ENCODE measurements around the gene BAK1.
A peak's percentile ranks its signal among the peaks of the same experiment; 100 is the strongest.
"Not testable (repeated sequence)": the region's sequence is repeated elsewhere in the genome, so short reads cannot be mapped to it uniquely, and the experiment has no call there.

Gene BAK1

DNA sequence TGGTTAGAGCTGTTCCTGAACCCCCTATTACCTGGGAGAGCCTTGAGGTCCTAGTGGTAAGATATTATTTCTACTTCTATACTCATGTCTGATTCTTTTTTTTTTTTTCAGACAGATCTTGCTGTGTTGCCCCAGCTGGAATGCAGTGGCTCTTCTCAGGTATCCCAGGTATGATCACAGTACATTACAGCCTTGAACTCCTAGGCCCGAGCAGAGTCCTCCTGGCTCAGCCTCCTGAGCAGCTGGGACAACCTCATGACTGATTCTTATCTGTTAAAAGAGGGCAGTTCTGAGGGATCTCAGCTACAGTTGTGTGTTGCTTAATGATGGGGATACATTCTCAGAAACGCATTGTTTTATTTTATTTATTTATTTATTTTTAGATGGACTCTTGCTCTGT is 30.2 kb downstream of the BAK1 start:
- TF ChIP-seq, protein P1, sequence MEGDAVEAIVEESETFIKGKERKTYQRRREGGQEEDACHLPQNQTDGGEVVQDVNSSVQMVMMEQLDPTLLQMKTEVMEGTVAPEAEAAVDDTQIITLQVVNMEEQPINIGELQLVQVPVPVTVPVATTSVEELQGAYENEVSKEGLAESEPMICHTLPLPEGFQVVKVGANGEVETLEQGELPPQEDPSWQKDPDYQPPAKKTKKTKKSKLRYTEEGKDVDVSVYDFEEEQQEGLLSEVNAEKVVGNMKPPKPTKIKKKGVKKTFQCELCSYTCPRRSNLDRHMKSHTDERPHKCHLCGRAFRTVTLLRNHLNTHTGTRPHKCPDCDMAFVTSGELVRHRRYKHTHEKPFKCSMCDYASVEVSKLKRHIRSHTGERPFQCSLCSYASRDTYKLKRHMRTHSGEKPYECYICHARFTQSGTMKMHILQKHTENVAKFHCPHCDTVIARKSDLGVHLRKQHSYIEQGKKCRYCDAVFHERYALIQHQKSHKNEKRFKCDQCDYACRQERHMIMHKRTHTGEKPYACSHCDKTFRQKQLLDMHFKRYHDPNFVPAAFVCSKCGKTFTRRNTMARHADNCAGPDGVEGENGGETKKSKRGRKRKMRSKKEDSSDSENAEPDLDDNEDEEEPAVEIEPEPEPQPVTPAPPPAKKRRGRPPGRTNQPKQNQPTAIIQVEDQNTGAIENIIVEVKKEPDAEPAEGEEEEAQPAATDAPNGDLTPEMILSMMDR (IDR thresholded peaks at IDR 0.05; ENCODE audit: insufficient read depth, missing control alignments): no peak
- FAIRE-seq (no peak), DNase-seq (ENCODE audit: insufficient read length, low spot score) (no peak)

DNA sequence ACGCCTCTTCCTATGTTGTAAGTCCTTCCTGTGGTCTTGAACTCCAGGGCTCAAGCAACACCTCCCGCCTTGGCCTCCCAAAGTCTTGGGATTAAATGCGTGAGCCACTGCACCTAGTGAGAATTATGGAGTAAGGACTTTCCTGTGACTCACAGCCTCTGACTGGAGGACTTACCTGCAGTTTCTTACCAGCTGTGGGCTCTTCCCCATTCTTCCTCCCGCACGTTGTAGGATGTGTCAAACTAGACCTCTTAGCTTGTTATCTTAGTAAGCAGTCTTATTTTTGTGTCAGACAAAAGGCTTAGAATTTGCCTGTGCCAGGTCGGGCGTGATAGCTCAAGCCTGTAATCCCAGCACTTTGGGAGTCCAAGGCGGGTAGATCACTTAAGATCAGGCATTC is 30.9 kb downstream of the BAK1 start:
- no peak for DNase-seq (ENCODE audit: insufficient read length, low spot score)
- TF ChIP-seq, protein P1 (IDR thresholded peaks at IDR 0.05; ENCODE audit: insufficient read depth, missing control alignments): no peak

DNA sequence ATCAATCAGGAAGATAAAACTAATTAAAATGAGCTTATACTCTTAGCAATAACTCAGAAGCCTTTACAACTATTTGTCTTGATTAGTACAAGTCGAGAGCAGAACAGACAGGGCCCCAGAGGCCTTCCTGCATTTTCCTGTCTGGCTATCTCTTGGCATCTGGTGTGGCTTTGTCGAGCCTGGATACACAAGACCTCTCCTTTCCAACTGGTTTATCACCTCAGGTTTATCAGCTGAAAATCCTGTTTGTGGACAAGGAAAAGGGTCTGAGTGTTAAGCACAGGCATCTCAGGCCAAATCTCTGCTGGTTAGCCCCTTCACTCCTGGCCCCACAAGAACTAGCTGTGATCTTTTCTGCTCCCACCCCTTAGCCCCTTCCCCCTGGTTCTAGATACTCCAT is 32.6 kb downstream of the BAK1 start:
- FAIRE-seq (peak; percentile 79), DNase-seq (ENCODE audit: insufficient read length, low spot score) (peak; percentile 45)
- TF ChIP-seq, protein P1 (IDR thresholded peaks at IDR 0.05; ENCODE audit: insufficient read depth, missing control alignments): no peak

More for the DNA sequence above, 30.9 kb downstream of the BAK1 start:
- no peak for FAIRE-seq

DNA sequence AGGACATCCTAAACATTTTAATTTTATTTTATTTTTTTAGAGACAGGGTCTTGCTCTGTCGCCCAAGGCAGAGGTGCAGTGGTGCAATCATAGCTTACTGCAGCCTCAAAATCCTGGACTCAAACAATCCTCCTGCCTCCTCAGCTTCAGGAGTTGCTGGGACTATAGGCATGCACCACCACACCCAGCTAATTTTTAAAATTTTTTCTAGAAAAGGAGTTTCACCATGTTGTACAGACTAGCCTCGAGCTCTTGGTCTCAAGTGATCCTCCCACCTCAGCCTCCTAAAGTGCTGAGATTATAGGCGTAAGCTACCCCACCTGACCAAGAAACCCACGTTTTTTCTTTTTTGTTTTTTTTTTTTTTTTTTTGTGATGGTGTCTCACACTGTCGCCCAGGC is 33.3 kb downstream of the BAK1 start:
- FAIRE-seq (no peak), DNase-seq (ENCODE audit: insufficient read length, low spot score) (no peak)
- TF ChIP-seq, protein P1 (IDR thresholded peaks at IDR 0.05; ENCODE audit: insufficient read depth, missing control alignments): no peak

DNA sequence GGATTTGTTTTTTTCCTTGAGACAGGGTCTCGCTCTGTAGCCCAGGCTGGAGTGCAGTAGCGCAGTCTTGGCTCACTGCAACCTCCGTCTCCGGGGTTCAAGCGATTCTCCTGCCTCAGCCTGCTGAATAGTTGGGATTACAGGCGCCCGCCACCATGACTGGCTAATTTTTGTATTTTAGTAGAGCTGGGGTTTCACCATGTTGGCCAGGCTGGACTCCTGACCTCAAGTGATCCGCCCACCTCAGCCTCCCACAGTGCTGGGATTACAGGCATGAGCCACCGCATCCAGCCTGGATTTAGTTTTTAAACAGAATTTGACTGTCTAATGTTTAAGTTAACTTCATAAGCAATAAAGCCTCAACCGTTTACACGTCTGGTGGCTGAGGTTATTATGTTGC is 34.8 kb downstream of the BAK1 start:
- FAIRE-seq; DNase-seq (ENCODE audit: insufficient read length, low spot score): not testable (repeated sequence)

DNA sequence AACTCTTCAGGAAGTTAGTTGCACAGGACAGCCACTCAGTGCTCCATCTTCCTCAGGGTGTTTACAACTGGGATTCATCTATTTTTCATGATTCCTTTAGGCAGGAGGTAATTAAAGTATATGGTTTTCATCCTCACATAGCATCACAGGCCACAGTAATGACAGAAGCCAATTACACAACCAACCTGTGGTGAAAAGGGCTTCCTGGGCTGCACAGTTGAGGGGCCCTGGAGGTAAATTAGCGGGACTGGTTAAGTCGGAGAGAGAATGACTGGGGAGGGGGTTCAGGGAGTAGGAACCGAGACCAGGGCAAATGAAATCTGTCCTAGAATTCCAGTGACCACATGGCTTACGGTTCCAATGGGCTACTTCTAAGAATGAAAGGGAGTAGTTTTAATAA is 37.0 kb downstream of the BAK1 start:
- FAIRE-seq: no peak
- TF ChIP-seq, protein P1 (IDR thresholded peaks at IDR 0.05; ENCODE audit: insufficient read depth, missing control alignments): no peak
- no peak for DNase-seq (ENCODE audit: insufficient read length, low spot score)

DNA sequence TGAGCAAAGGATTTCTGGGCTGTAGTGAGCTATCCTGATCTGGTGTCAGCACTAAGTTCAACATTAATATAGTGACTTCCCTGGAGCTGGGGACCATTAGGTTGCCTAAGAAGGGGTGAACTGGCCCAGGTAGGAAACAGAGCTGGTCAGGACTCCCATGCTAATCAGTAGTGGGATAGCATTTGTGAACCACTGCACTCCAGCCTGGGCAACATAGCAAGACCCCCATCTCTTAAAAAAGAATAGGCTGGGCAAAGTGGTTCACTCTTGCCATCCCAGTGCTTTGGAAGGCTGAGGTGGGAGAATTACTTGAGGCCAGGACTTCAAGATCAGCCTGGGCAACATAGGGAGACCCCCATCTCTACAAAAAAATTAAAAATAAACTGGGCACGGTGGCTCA is 39.3 kb downstream of the BAK1 start:
- TF ChIP-seq, protein P1 (IDR thresholded peaks at IDR 0.05; ENCODE audit: insufficient read depth, missing control alignments): no peak
- no peak for DNase-seq (ENCODE audit: insufficient read length, low spot score)
- FAIRE-seq: no peak

DNA sequence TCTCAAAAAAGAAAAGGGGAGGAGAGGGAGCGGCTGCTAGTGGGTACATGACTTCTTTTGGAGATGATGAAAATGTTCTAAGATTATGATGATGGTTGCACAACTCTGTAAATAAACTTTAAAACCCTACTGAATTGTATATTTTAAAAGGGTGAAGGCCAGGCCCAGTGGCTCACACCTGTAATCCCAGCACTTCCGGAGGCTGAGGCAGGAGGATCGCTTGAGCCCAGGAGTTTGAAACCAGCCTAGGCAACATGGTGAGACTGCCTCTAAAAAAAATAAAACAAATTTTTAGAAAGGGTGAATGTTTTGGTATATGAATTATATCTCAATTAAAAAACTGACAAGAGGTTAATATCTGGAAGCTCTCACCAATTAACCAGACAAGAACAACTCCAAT is 45.4 kb downstream of the BAK1 start:
- no peak for FAIRE-seq

DNA sequence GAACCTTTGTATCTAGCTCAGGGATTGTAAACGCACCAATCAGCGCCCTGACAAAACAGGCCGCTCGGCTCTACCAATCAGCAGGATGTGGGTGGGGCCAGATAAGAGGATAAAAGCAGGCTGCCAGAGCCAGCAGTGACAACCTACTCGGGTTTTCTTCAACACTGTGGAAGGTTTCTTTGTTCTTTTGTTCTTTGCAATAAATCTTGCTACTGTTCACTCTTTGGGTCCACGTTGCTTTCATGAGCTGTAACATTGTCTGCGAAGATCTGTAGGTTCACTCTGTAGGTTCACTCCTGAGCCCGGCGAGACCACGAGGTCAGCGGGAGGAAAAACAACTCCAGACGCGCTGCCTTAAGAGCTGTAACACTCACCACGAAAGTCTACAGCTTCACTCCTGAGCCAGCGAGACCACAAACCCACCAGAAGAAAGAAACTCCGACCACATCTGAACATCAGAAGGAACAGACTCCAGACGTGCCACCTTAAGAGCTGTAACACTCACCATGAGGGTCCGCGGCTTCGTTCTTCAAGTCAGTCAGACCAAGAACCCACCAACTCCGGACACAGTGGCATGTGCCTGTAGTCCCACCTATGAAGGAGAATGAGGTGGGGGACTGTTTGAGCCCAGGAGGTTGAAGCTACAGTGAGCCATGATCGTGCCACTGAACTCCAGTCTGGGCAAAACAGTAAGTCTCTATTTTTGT is 46.8 kb downstream of the BAK1 start:
- DNase-seq (ENCODE audit: insufficient read length, low spot score); FAIRE-seq: not testable (repeated sequence)

More for the DNA sequence above, 45.4 kb downstream of the BAK1 start:
- TF ChIP-seq, protein P1 (IDR thresholded peaks at IDR 0.05; ENCODE audit: insufficient read depth, missing control alignments): no peak
- no peak for DNase-seq (ENCODE audit: insufficient read length, low spot score)

DNA sequence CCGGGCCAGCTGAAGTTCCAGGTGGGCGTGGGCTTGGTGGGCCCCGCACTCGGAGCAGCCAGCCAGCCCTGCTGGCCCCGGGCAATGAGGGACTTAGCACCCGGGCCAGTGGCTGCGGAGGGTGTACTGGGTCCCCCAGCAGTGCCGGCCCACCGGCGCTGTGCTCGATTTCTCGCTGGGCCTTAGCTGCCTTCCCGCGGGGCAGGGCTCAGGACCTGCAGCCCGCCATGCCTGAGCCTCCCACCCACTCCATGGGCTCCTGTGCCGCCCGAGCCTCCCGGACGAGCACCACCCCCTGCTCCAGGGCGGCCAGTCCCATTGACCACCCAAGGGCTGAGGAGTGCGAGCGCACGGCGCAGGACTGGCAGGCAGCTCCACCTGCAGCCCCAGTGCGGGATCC is 47.6 kb downstream of the BAK1 start:
- not testable (repeated sequence) for DNase-seq (ENCODE audit: insufficient read length, low spot score); FAIRE-seq

DNA sequence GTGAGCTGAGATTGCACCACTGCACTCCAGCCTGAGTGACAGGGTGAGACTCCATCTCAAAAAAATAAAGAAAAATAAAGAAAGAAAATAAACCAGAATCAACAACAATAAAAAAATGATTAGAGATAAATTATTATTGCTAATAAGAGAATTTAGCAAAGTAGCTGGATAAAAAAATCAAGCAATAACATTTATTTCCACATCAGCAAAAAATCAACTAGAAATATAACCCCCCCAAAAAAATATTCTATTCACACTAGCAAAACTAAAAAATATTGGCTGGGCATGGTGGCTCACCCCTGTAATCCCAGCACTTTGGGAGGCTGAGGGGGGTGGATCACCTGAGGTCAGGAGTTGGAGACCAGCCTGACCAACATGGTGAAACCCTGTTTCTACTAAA is 49.5 kb downstream of the BAK1 start:
- not testable (repeated sequence) for FAIRE-seq

More for the DNA sequence above, 49.5 kb downstream of the BAK1 start:
- DNase-seq (ENCODE audit: insufficient read length, low spot score): not testable (repeated sequence)
